GM18507 (cell line): ENCODE measurements around the gene MTMR10.
A peak's percentile ranks its signal among the peaks of the same experiment; 100 is the strongest.

ENCODE experiments used
- DNase-seq: peaks from one replicate; pipeline ENCODE4 v3.0.0; 2011; ENCODE audit warnings: low read depth; ENCODE audit not compliant: insufficient read length; ENCODE audit errors: extremely low spot score
- FAIRE-seq: peaks from 2 replicates; lab custom pipeline; 2011; peaks lifted over from hg19 to GRCh38; lab: Jason Lieb, UNC

MTMR10 gene

GRCh38 chr15:30991255-30992235, at the start of gene MTMR10:
TSS of gene MTMR10 (minus strand) at chr15:30991628. CDS start at chr15:30991506, 122 bp downstream.
- FAIRE-seq, result peak; percentile 81
- DNase-seq, result peak; percentile 84

- FAIRE-seq (no peak), DNase-seq (no peak)
Observed at GRCh38 chr15:31040611-31041010, 49.2 kb upstream of the MTMR10 start.

GRCh38 chr15:31039961-31040360, 48.5 kb upstream of the MTMR10 start:
- no peak for DNase-seq
- no peak for FAIRE-seq

- FAIRE-seq (no peak), DNase-seq (no peak)
Observed at GRCh38 chr15:31037731-31038477, 46.5 kb upstream of the MTMR10 start.

- no peak for FAIRE-seq
Observed at GRCh38 chr15:31036783-31037182, 45.4 kb upstream of the MTMR10 start.

GRCh38 chr15:31035610-31036009, 44.2 kb upstream of the MTMR10 start:
- DNase-seq (no peak), FAIRE-seq (no peak)

More at GRCh38 chr15:31036783-31037182, 45.4 kb upstream of the MTMR10 start:
- DNase-seq, result no peak

- no peak for DNase-seq
- no peak for FAIRE-seq
Observed at GRCh38 chr15:31034152-31034551, 42.7 kb upstream of the MTMR10 start.

- no peak for DNase-seq
- no peak for FAIRE-seq
Observed at GRCh38 chr15:31032961-31033371, 41.5 kb upstream of the MTMR10 start.

GRCh38 chr15:31031471-31032067, 40.1 kb upstream of the MTMR10 start:
- DNase-seq (no peak), FAIRE-seq (peak; percentile 79)

GRCh38 chr15:31027910-31028578, 36.6 kb upstream of the MTMR10 start:
- DNase-seq, result no peak
- no peak for FAIRE-seq

GRCh38 chr15:31025996-31026395, 34.6 kb upstream of the MTMR10 start:
- no peak for FAIRE-seq

GRCh38 chr15:31024979-31025378, 33.6 kb upstream of the MTMR10 start:
- FAIRE-seq (no peak), DNase-seq (no peak)

More at GRCh38 chr15:31025996-31026395, 34.6 kb upstream of the MTMR10 start:
- DNase-seq, result no peak

- FAIRE-seq (no peak), DNase-seq (no peak)
Observed at GRCh38 chr15:31024330-31024729, 32.9 kb upstream of the MTMR10 start.

- DNase-seq, result no peak
- FAIRE-seq, result no peak
Observed at GRCh38 chr15:31023841-31024240, 32.4 kb upstream of the MTMR10 start.

- FAIRE-seq, result peak; percentile 9
Observed at GRCh38 chr15:31021067-31021665, 29.7 kb upstream of the MTMR10 start.

GRCh38 chr15:31020542-31020941, 29.1 kb upstream of the MTMR10 start:
- no peak for FAIRE-seq
- no peak for DNase-seq

More at GRCh38 chr15:31021067-31021665, 29.7 kb upstream of the MTMR10 start:
- DNase-seq, result no peak

- DNase-seq, result no peak
- FAIRE-seq, result no peak
Observed at GRCh38 chr15:31019986-31020385, 28.6 kb upstream of the MTMR10 start.

- FAIRE-seq (no peak), DNase-seq (no peak)
Observed at GRCh38 chr15:31017311-31017710, 25.9 kb upstream of the MTMR10 start.

GRCh38 chr15:31016446-31016915, 25.1 kb upstream of the MTMR10 start:
- no peak for DNase-seq
- FAIRE-seq, result no peak
